Adrenal gland (tissue), 12 donors: ENCODE data around the gene CYS1. TPM values are rescaled to one million over a fixed set of nuclear protein-coding genes. Genes with fewer than 3 reads are reported as not detected.

Experiments used
- DNase-seq, 7 donors: peaks; one replicate each; pipeline ENCODE4 v3.0.0-alpha.2; 2019 to 2020
- H3K27ac ChIP-seq, 5 donors: fragments of 200-600 bp; sonication (generic) in 4 of 5; 1 replicate in 3 of 5; 2 replicates in 2 of 5; pipeline versions ENCODE4 v1.5.1 to v1.8.0; 2016 to 2020; ENCODE audit warnings: mild to moderate bottlenecking in 1 of 5
- H3K27me3 ChIP-seq: fragments of 200-600 bp; 2 replicates; pipeline ENCODE4 v1.8.0; 2021
- H3K36me3 ChIP-seq, 2 donors: fragments of 200-600 bp; replicated peaks in 1 of 2; 1 replicate in 1 of 2; 2 replicates in 1 of 2; pipeline versions ENCODE4 v1.5.1 to v1.8.0; 2018 to 2022
- H3K4me1 ChIP-seq, 2 donors: fragments of 200-600 bp; replicated peaks in 1 of 2; 1 replicate in 1 of 2; 2 replicates in 1 of 2; pipeline versions ENCODE4 v1.5.1 to v1.8.0; 2018 to 2021
- H3K4me3 ChIP-seq, 4 donors: fragments of 200-600 bp; sonication (generic) in 3 of 4; one replicate each; pipeline ENCODE4 v1.5.1; 2016 to 2018
- H3K9me3 ChIP-seq, 3 donors: fragments of 200-600 bp; sonication (generic) in 1 of 3; replicated peaks in 1 of 3; 1 replicate in 2 of 3; 2 replicates in 1 of 3; pipeline versions ENCODE4 v1.5.1 to v1.8.0; 2016 to 2021
- POLR2A ChIP-seq, 2 donors: fragments of 450-650 bp; IDR thresholded peaks; one replicate each; pipeline ENCODE4 v1.6.1; 2017; ENCODE audit warnings: antibody characterized with exemption in 2 of 2, mild to moderate bottlenecking in 2 of 2, moderate library complexity in 1 of 2
- WGBS, 4 donors: extraction: QIAGEN DNeasy Blood & Tissue Kit in 2 of 4; methylation state at CpG; one replicate each; pipeline versions ENCODE4 v1.1.5 to v1.1.7; 2013 to 2017; 5-methylcytosine and 5-hydroxymethylcytosine counted together
- intact Hi-C, 2 donors: fragments of 100-400 bp; cut with DNase I; formaldehyde crosslinking; loops; one replicate each; pipeline versions ENCODE4 v1.14.1 to v1.15.0; 2022 to 2023
- polyA plus RNA-seq, 3 donors: library from polyadenylated mRNA; stranded (reverse); fragments of 200-250 nt in 2 of 3; fragments of 350-450 nt in 1 of 3; fragmentation: Illumina TruSeq in 1 of 3; extraction: RNeasy Lipid Tissue Mini Kit (QIAGEN cat#74804) in 1 of 3; gene quantifications; one replicate each; pipeline ENCODE4 v1.2.3, GENCODE V29; 2013 to 2014
- total RNA-seq, 9 donors: library from RNA; depleted of rRNA in 4 of 9; stranded (reverse); fragments of >200 nt in 4 of 9; fragments of 120-200 nt in 1 of 9; fragmentation: NEBNext Ultra II Directional in 1 of 9; extraction: Animal tissue kit (Norgen Biotek cat#: 25700) in 1 of 9; gene quantifications; one replicate each; pipeline versions ENCODE4 v1.1.0 to v1.2.4, GENCODE V29; 2013 to 2023
- TF ChIP-seq, protein P1 (sequence below), 6 experiments: fragments of 450-650 bp in 4 of 6; fragments of 200-600 bp in 2 of 6; sonication (generic) in 1 of 6; IDR thresholded peaks; 1 replicate in 5 of 6; 2 replicates in 1 of 6; pipeline versions ENCODE4 v1.5.1 to v1.8.0; 2016 to 2021; ENCODE audit warnings: antibody characterized with exemption in 6 of 6, mild to moderate bottlenecking in 2 of 6, moderate library complexity in 1 of 6
- donor health status: healthy with polysubstance abuse.
- donor health status: Bipolar disorder and iron deficiency.
- donor health status: DM: yes; HTN: yes; CAD: no.
- donor health status: DM: no; HTN: no; CAD: no.
- donor health status: DM: no; HTN: no; CAD: no.
- donor health status: DM: yes; HTN: yes; CAD: no.

Gene CYS1
- total and polyA plus RNA-seq, 12 donors = 0.05 to 3.6 (median 1.1) TPM

DNA sequence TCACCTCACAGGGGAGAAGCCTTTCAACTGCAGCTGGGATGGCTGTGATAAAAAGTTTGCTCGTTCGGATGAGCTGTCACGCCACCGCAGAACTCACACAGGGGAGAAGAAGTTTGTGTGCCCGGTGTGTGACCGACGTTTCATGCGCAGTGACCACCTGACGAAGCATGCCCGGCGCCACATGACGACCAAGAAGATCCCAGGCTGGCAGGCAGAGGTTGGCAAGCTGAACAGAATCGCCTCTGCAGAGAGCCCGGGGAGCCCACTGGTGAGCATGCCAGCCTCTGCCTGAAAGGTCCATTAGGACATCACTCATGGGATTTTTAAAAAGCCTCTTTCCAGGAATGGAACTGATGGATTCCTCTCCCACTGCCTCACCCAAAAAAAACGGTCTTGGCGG is 28.0 kb downstream of the CYS1 start:
- peaks cover 0 to 45% of the 10 kb centered on the region in 2 donors for H3K36me3 ChIP-seq
- H3K4me1 ChIP-seq = peaks cover 0 to 21% of the 10 kb centered on the region in 2 donors
- 88 to 93% (median 90%) methylated on average over 14 to 16 of the region's 16 CpGs for WGBS, 4 donors
- TF ChIP-seq, protein P1, sequence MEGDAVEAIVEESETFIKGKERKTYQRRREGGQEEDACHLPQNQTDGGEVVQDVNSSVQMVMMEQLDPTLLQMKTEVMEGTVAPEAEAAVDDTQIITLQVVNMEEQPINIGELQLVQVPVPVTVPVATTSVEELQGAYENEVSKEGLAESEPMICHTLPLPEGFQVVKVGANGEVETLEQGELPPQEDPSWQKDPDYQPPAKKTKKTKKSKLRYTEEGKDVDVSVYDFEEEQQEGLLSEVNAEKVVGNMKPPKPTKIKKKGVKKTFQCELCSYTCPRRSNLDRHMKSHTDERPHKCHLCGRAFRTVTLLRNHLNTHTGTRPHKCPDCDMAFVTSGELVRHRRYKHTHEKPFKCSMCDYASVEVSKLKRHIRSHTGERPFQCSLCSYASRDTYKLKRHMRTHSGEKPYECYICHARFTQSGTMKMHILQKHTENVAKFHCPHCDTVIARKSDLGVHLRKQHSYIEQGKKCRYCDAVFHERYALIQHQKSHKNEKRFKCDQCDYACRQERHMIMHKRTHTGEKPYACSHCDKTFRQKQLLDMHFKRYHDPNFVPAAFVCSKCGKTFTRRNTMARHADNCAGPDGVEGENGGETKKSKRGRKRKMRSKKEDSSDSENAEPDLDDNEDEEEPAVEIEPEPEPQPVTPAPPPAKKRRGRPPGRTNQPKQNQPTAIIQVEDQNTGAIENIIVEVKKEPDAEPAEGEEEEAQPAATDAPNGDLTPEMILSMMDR (IDR thresholded peaks at IDR 0.05) = no peak
- no peak for TF ChIP-seq POLR2A (IDR thresholded peaks at IDR 0.05)
- H3K9me3 ChIP-seq = no peaks in the 10 kb centered on the region
- no peak for DNase-seq
- H3K27ac ChIP-seq = no peak overlapping the region
- H3K27me3 ChIP-seq = no peaks in the 10 kb centered on the region
- intact Hi-C loops = loop anchor here in 1 of 2 donors (10.0 kb wide), 1 partner anchor 237 kb away; no protein-coding TSS in a partner anchor
- H3K4me3 ChIP-seq = no peak overlapping the region

DNA sequence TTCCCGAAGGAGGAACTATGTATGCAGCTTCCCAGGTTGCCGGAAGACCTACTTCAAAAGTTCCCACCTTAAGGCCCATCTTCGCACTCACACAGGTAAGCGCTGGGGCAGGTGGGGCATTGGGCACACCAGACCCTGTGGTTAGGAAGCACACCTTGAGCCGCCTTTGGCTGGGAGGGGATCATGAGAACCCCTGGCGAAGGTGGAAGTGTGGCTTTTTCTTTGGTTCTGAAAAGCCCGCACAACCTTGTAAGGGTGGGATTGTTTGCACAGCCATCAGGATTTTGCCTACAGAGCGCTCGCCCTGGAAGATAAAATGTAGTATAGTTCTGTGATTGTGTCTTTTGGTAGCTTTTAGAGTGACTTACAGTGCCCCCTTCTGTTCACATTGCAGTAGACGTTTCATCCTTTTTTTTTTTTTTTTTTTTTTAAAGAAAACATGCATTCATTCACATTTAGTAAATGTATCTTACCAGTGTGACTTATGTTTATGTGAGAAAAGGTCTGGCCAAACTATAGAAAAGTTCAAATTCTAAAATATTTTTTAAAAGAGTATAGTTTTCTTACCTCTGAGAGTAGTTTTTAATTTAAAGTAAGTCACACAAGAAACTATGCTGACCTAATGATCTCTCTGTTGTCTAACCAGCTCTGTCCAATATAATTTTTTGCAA is 31.6 kb downstream of the CYS1 start:
- Histone ChIP-seq H3K27ac (peak overlapping the region in 2 of 5 donors; percentile 44), H3K27me3 (no peaks in the 10 kb centered on the region), H3K9me3 (no peaks in the 10 kb centered on the region), H3K4me3 (no peak overlapping the region), H3K36me3 (peaks cover 0 to 53% of the 10 kb centered on the region in 2 donors), H3K4me1 (peaks cover 16 to 32% of the 10 kb centered on the region in 2 donors)
- no peak for TF ChIP-seq POLR2A (IDR thresholded peaks at IDR 0.05)
- TF ChIP-seq, protein P1 (IDR thresholded peaks at IDR 0.05) = peak; percentile 33 to 87 (median 63)
- intact Hi-C loops = loop anchor here (2.0 to 5.0 kb wide), 3 partner anchors 66 to 236 kb away; no protein-coding TSS in a partner anchor
- DNase-seq = peak in 1 of 7 donors; percentile 43
- 43 to 59% (median 56%) methylated on average over 8 to 10 of the region's 10 CpGs for WGBS, 4 donors

GRCh38 chr2:10047616-10048500 is 32.4 kb downstream of the CYS1 start:
- H3K27ac ChIP-seq = peak overlapping the region in 2 of 5 donors; percentile 44
- H3K4me3 ChIP-seq = no peak overlapping the region
- H3K27me3 ChIP-seq = no peaks in the 10 kb centered on the region
- DNase-seq = no peak
- intact Hi-C loops = loop anchor here (2.0 to 5.0 kb wide), 3 partner anchors 65 to 236 kb away; no protein-coding TSS in a partner anchor
- peaks cover 16 to 32% of the 10 kb centered on the region in 2 donors for H3K4me1 ChIP-seq
- WGBS, 4 donors = 77 to 87% (median 84%) methylated on average over 10 to 15 of the region's 15 CpGs
- H3K9me3 ChIP-seq = no peaks in the 10 kb centered on the region
- TF ChIP-seq POLR2A (IDR thresholded peaks at IDR 0.05) = no peak
- TF ChIP-seq, protein P1 (IDR thresholded peaks at IDR 0.05) = no peak
- peaks cover 0 to 45% of the 10 kb centered on the region in 2 donors for H3K36me3 ChIP-seq

DNA sequence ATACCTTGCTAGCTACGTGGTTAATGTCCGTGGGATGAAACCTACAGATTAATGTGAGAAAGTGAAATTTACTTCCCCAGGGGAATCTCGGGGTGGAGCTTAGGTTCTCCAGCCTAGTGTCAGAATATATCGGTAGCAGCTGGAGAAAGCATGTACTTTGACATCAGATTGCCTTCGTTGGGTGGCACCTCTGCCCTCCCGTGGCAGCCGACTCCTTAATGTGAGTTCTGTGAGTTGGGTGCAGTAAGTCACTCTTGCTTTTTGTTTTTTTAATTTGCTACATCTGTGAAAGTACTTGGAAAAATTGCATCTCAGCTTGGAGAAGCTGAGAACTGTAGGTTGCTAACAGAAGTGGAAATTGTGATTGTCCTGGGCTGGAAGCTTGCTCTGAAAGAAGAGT is 33.3 kb downstream of the CYS1 start:
- Histone ChIP-seq H3K36me3 (peaks cover 0 to 36% of the 10 kb centered on the region in 2 donors), H3K4me1 (peaks cover 21 to 41% of the 10 kb centered on the region in 2 donors), H3K27ac (peak overlapping the region in 2 of 5 donors; percentile 27 to 96), H3K27me3 (no peaks in the 10 kb centered on the region), H3K4me3 (no peak overlapping the region), H3K9me3 (no peaks in the 10 kb centered on the region)
- intact Hi-C loops = loop anchor here (5.0 kb wide), 2 partner anchors 65 to 235 kb away; no protein-coding TSS in a partner anchor
- no peak for DNase-seq
- TF ChIP-seq, protein P1 (IDR thresholded peaks at IDR 0.05) = no peak
- no peak for TF ChIP-seq POLR2A (IDR thresholded peaks at IDR 0.05)
- WGBS, 4 donors = 49 to 72% (median 66%) methylated on average over 7 of the region's 7 CpGs
